ENCODE data around the gene DCC.

DNA sequence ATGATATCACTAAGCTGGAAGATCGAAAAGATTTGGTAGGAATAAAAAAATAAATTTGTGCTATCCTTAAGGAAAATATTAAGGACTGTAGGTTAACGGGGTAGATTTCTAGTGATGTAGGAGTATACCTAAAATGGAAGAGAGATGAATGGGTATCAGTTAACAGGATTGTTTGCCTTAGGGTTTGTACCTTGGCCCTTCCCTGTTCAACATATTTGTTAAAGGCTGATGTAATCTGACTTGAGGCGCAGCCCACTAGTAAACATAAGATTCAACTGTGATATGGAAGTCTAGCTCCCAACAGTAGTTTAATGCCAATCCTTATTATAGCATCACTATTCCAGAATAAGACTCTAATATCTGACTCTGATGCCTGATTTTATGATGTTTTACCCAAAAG lies 685.2 kb downstream of the DCC start:
- TF ChIP-seq, protein P1, sequence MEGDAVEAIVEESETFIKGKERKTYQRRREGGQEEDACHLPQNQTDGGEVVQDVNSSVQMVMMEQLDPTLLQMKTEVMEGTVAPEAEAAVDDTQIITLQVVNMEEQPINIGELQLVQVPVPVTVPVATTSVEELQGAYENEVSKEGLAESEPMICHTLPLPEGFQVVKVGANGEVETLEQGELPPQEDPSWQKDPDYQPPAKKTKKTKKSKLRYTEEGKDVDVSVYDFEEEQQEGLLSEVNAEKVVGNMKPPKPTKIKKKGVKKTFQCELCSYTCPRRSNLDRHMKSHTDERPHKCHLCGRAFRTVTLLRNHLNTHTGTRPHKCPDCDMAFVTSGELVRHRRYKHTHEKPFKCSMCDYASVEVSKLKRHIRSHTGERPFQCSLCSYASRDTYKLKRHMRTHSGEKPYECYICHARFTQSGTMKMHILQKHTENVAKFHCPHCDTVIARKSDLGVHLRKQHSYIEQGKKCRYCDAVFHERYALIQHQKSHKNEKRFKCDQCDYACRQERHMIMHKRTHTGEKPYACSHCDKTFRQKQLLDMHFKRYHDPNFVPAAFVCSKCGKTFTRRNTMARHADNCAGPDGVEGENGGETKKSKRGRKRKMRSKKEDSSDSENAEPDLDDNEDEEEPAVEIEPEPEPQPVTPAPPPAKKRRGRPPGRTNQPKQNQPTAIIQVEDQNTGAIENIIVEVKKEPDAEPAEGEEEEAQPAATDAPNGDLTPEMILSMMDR (IDR thresholded peaks at IDR 0.05), result no peak
- TF ChIP-seq EP300 (IDR thresholded peaks at IDR 0.05; ENCODE audit: low read depth), result no peak
- TF ChIP-seq POLR2AphosphoS5 (IDR thresholded peaks at IDR 0.05), result no peak
- no peak for TF ChIP-seq POLR2A (IDR thresholded peaks at IDR 0.05)

All from transverse colon (tissue), 4 donors.